Brain microvascular endothelial cell (primary cell): ENCODE measurements around the gene CRYGC.

ENCODE experiments used
- DNase-seq: peaks from one replicate; pipeline ENCODE4 v3.0.0-alpha.2; 2020
- H3K27ac ChIP-seq: fragments of 250-450 bp; sonication (Bioruptor Pico); 2 replicates; pipeline ENCODE4 v1.5.1; 2020; ENCODE audit warnings: mild to moderate bottlenecking, moderate library complexity
- H3K27me3 ChIP-seq: fragments of 250-450 bp; sonication (Bioruptor Pico); replicated peaks from 2 replicates; pipeline ENCODE4 v1.5.1; 2020; ENCODE audit warnings: mild to moderate bottlenecking
- H3K36me3 ChIP-seq: fragments of 250-450 bp; sonication (Bioruptor Pico); replicated peaks from 2 replicates; pipeline ENCODE4 v1.5.1; 2020; ENCODE audit warnings: mild to moderate bottlenecking
- H3K4me3 ChIP-seq: 2 replicates; pipeline ENCODE4 v1.5.1; 2011; ENCODE audit warnings: low read depth, mild to moderate bottlenecking, control low read depth, low read length, moderate library complexity
- CTCF ChIP-seq: IDR thresholded peaks from 2 replicates; pipeline ENCODE4 v1.5.1; 2011; ENCODE audit warnings: low read depth, mild to moderate bottlenecking, moderate library complexity, low read length, control low read depth, inconsistent platforms; ENCODE audit errors: missing control alignments
- in situ Hi-C: cut with HindIII; loops from 2 replicates; pipeline ENCODE4 v1.10.0; 2017; ENCODE audit warnings: low sequenced_read_pairs, low pct_ligation_motif_present

The CRYGC gene

GRCh38 chr2:208172125-208172524 lies 42.5 kb upstream of the CRYGC start:
- no peaks in the 10 kb centered on the region for H3K27me3 ChIP-seq
- in situ Hi-C loops = no loop called here
- TF ChIP-seq CTCF = no peak

GRCh38 chr2:208164951-208165755 lies 35.5 kb upstream of the CRYGC start:
- in situ Hi-C loops = no loop called here
- TF ChIP-seq CTCF = no peak
- Histone ChIP-seq H3K4me3 (no peak overlapping the region), H3K27me3 (no peaks in the 10 kb centered on the region), H3K27ac (no peak overlapping the region), H3K36me3 (no peaks in the 10 kb centered on the region)
- DNase-seq = no peak

More at GRCh38 chr2:208172125-208172524, 42.5 kb upstream of the CRYGC start:
- H3K4me3 ChIP-seq = no peak overlapping the region
- no peaks in the 10 kb centered on the region for H3K36me3 ChIP-seq
- DNase-seq = no peak
- H3K27ac ChIP-seq = no peak overlapping the region

GRCh38 chr2:208163489-208163888 lies 33.9 kb upstream of the CRYGC start, which contains the start of gene CRYGA:
TSS of gene CRYGA (minus strand) at chr2:208163589. CDS start at chr2:208163556, 33 bp downstream.
- in situ Hi-C loops = no loop called here
- Histone ChIP-seq H3K27ac (no peak within 1 kb of the TSS), H3K36me3 (no peaks in the 10 kb centered on the region), H3K27me3 (no peaks in the 10 kb centered on the region), H3K4me3 (no peak within 1 kb of the TSS)
- no peak for TF ChIP-seq CTCF
- DNase-seq = no peak

- no peak for TF ChIP-seq CTCF
- DNase-seq = no peak
- Histone ChIP-seq H3K27ac (no peak overlapping the region), H3K36me3 (no peaks in the 10 kb centered on the region), H3K27me3 (no peaks in the 10 kb centered on the region), H3K4me3 (no peak overlapping the region)
- in situ Hi-C loops = no loop called here
These were observed 26.8 kb upstream of the CRYGC start for GRCh38 chr2:208156439-208156838.

- Histone ChIP-seq H3K4me3 (no peak overlapping the region), H3K27me3 (no peaks in the 10 kb centered on the region), H3K36me3 (no peaks in the 10 kb centered on the region), H3K27ac (no peak overlapping the region)
- no peak for TF ChIP-seq CTCF
- DNase-seq = no peak
- in situ Hi-C loops = no loop called here
These were observed 23.5 kb upstream of the CRYGC start for GRCh38 chr2:208153156-208153555.
